H1 (cell line): ENCODE data around the gene MMS22L.

Source experiments
- CEBPB ChIP-seq: IDR thresholded peaks from 2 replicates; pipeline ENCODE4 v1.6.1; 2012; ENCODE audit warnings: low read depth, low read length
- CHD2 ChIP-seq: IDR thresholded peaks from 2 replicates; pipeline ENCODE4 v1.6.1; 2012; ENCODE audit warnings: low read length, improper control_type of control experiment
- CTCF ChIP-seq, 3 experiments: IDR thresholded peaks; 1 replicate in 2 of 3; 2 replicates in 1 of 3; pipeline versions ENCODE4 v1.5.1 to v1.6.1; 2011; ENCODE audit warnings: low read length in 3 of 3, mild to moderate bottlenecking in 3 of 3, inconsistent platforms in 2 of 3, low read depth in 1 of 3, moderate library complexity in 1 of 3; ENCODE audit not compliant: insufficient read depth in 1 of 3; ENCODE audit errors: control extremely low read depth in 1 of 3
- EZH2 ChIP-seq: fragments of 200-600 bp; sonication (generic); IDR thresholded peaks from 2 replicates; pipeline ENCODE4 v1.7.1; 2012; ENCODE audit warnings: low read depth, mild to moderate bottlenecking, moderate library complexity, low read length, inconsistent platforms; ENCODE audit not compliant: severe bottlenecking
- JUN ChIP-seq: IDR thresholded peaks from 2 replicates; pipeline ENCODE4 v1.6.1; 2011; ENCODE audit warnings: low read depth, mild to moderate bottlenecking, improper control_type of control experiment, low read length
- KDM1A ChIP-seq: fragments of 200-600, 300-600 bp; sonication (generic); IDR thresholded peaks from 2 replicates; pipeline ENCODE4 v1.7.1; 2016; ENCODE audit warnings: mild to moderate bottlenecking, low read length, borderline replicate concordance
- POLR2A ChIP-seq, 2 experiments: IDR thresholded peaks; 1 replicate in 1 of 2; 2 replicates in 1 of 2; pipeline ENCODE4 v1.6.1; 2011; ENCODE audit warnings: low read depth in 2 of 2, low read length in 2 of 2, mild to moderate bottlenecking in 2 of 2; ENCODE audit errors: control extremely low read depth in 1 of 2
- TAF7 ChIP-seq: optimal IDR thresholded peaks from 2 replicates; pipeline ENCODE3; 2011; ENCODE audit warnings: low read depth, mild to moderate bottlenecking, inconsistent platforms, low read length, moderate library complexity, borderline replicate concordance
- TBP ChIP-seq: IDR thresholded peaks from 2 replicates; pipeline ENCODE4 v1.6.1; 2011; ENCODE audit warnings: low read depth, low read length, improper control_type of control experiment
- TEAD4 ChIP-seq: IDR thresholded peaks from 2 replicates; pipeline ENCODE4 v1.6.1; 2012; ENCODE audit warnings: low read depth, low read length, inconsistent platforms, mixed read lengths
- YY1 ChIP-seq: IDR thresholded peaks from 2 replicates; pipeline ENCODE4 v1.6.1; 2011; ENCODE audit warnings: low read depth, mild to moderate bottlenecking, low read length

- TF ChIP-seq EZH2 (no peak), CHD2 (no peak), CEBPB (no peak), POLR2A (IDR thresholded peaks at IDR 0.05; ENCODE audit: control extremely low read depth in 1 of 2, low read depth in 2 of 2, low read length in 2 of 2) (no peak), TEAD4 (no peak), TBP (no peak), KDM1A (no peak), JUN (no peak), TAF7 (no peak), CTCF (IDR thresholded peaks at IDR 0.05; ENCODE audit: control extremely low read depth in 1 of 3, insufficient read depth in 1 of 3, low read depth in 1 of 3, low read length in 3 of 3) (no peak), YY1 (peak; percentile 64)
Measured at GRCh38 chr6:97120511-97120910, 162.5 kb downstream of the MMS22L start.
